Prostate gland (tissue), 2 donors: ENCODE measurements around the gene NEK10.

Experiments
- CTCF ChIP-seq, 4 experiments: fragments of 200-600 bp in 2 of 4; fragments of 450-650 bp in 2 of 4; sonication (generic) in 2 of 4; IDR thresholded peaks; 1 replicate in 3 of 4; 2 replicates in 1 of 4; pipeline ENCODE4 v1.5.1; 2016 to 2019; ENCODE audit warnings: antibody characterized with exemption in 4 of 4, mild to moderate bottlenecking in 2 of 4, moderate library complexity in 2 of 4
- POLR2A ChIP-seq: fragments of 450-650 bp; IDR thresholded peaks from one replicate; pipeline ENCODE4 v1.6.1; 2016; ENCODE audit warnings: antibody characterized with exemption, mild to moderate bottlenecking
- POLR2AphosphoS5 ChIP-seq: sonication (generic); formaldehyde crosslinking; IDR thresholded peaks from one replicate; pipeline ENCODE4 v1.6.1; 2017; ENCODE audit warnings: antibody characterized with exemption

DNA sequence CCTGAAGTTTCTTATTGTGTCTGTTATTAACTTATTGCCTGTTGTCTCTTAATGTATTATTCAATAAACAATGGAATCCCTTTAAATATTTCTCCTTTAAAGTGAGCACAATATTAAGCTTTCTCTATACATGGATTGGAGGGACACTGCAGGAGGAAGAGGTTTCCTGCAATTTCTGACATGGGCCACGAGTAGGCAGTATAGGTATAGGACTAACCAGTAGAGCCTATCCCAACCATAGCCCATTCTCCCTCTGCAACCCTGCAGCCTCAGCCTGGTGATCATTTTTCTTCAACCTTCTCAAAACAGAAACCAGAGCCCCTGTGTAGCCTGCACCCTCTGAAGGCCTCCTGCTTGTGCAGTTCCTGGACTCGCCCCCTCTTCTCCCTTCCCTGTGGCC is 124.8 kb downstream of the NEK10 start:
- no peak for TF ChIP-seq POLR2A
- no peak for TF ChIP-seq POLR2AphosphoS5
- no peak for TF ChIP-seq CTCF (IDR thresholded peaks at IDR 0.05)
